PC-9 (cell line): Measurements from ENCODE around the gene DSG4. TPM values are rescaled to one million over a fixed set of nuclear protein-coding genes. Genes with fewer than 3 reads are reported as not detected.

ENCODE experiments used
- BruUV-seq: library from RNA; stranded (reverse); fragments of 400-500 nt; replicated peaks from 2 replicates; lab custom pipeline; 2021; lab: Mats Ljungman, UMichigan
- CTCF ChIA-PET: fragments of 300-600 bp; sonication (Branson Sonifier 250); formaldehyde crosslinking; loops from one replicate; lab custom pipeline; 2022; ENCODE audit warnings: antibody characterized with exemption; lab: Charles Lee
- POLR2A ChIA-PET: fragments of 300-600 bp; sonication (Branson Sonifier 250); formaldehyde crosslinking; loops from one replicate; lab custom pipeline; 2022; ENCODE audit warnings: antibody characterized with exemption; ENCODE audit not compliant: unreplicated experiment; lab: Charles Lee
- DNase-seq, 2 experiments: peaks; one replicate each; pipeline versions ENCODE4 v3.0.0 to v3.0.0-alpha.2; 2015 to 2022; ENCODE audit warnings: mixed read lengths in 1 of 2
- H2AFZ ChIP-seq: fragments of 200-600 bp; sonication (generic); 2 replicates; pipeline ENCODE4 v1.8.1; 2017; ENCODE audit warnings: antibody characterized with exemption
- H3F3A ChIP-seq: fragments of 200-600 bp; sonication (generic); 2 replicates; pipeline ENCODE4 v1.8.1; 2017; ENCODE audit warnings: antibody characterized with exemption, mild to moderate bottlenecking, low read depth; ENCODE audit not compliant: insufficient read depth
- H3K27ac ChIP-seq: fragments of 200-600 bp; sonication (generic); 2 replicates; pipeline ENCODE4 v1.6.1; 2016; ENCODE audit warnings: mixed run types
- H3K27me3 ChIP-seq: fragments of 200-600 bp; sonication (generic); 2 replicates; pipeline ENCODE4 v1.6.1; 2016; ENCODE audit warnings: low read depth, mixed run types; ENCODE audit not compliant: insufficient read depth
- H3K36me3 ChIP-seq: fragments of 200-600 bp; sonication (generic); 2 replicates; pipeline ENCODE4 v1.6.1; 2016; ENCODE audit warnings: low read depth, mixed run types
- H3K4me1 ChIP-seq: fragments of 200-600 bp; sonication (generic); replicated peaks from 2 replicates; pipeline ENCODE4 v1.6.1; 2016; ENCODE audit warnings: mixed run types; ENCODE audit not compliant: insufficient read depth
- H3K4me2 ChIP-seq: fragments of 200-600 bp; sonication (generic); 2 replicates; pipeline ENCODE4 v1.6.1; 2017; ENCODE audit warnings: mixed run types
- H3K4me3 ChIP-seq: fragments of 200-600 bp; sonication (generic); 2 replicates; pipeline ENCODE4 v1.6.1; 2016; ENCODE audit warnings: mixed run types
- H3K79me2 ChIP-seq: fragments of 200-600 bp; sonication (generic); 2 replicates; pipeline ENCODE4 v1.6.1; 2017; ENCODE audit warnings: low read depth, mixed run types
- H3K9me2 ChIP-seq: fragments of 200-600 bp; sonication (generic); 2 replicates; pipeline ENCODE4 v1.8.1; 2017; ENCODE audit warnings: mild to moderate bottlenecking; ENCODE audit not compliant: insufficient read depth
- H3K9me3 ChIP-seq: fragments of 200-600 bp; sonication (generic); 2 replicates; pipeline ENCODE4 v1.8.1; 2016; ENCODE audit warnings: low read depth; ENCODE audit not compliant: insufficient read depth
- H4K20me1 ChIP-seq: fragments of 200-600 bp; sonication (generic); 2 replicates; pipeline ENCODE4 v1.8.1; 2017; ENCODE audit not compliant: insufficient read depth
- CTCF ChIP-seq: fragments of 200-600 bp; sonication (generic); conservative IDR thresholded peaks from 2 replicates; pipeline ENCODE4 v1.6.1; 2017; ENCODE audit warnings: mixed run types, antibody characterized with exemption, mild to moderate bottlenecking, moderate library complexity
- EZH2 ChIP-seq: fragments of 200-600 bp; sonication (generic); IDR thresholded peaks from 2 replicates; pipeline ENCODE4 v1.8.0; 2017; ENCODE audit warnings: antibody characterized with exemption, low read depth
- intact Hi-C: fragments of 100-400 bp; cut with micrococcal nuclease; formaldehyde crosslinking; loops from one replicate; pipeline ENCODE4 v1.10.0; 2022; ENCODE audit not compliant: unreplicated experiment
- total RNA-seq: library from RNA; stranded (reverse); gene quantifications from 2 replicates; pipeline ENCODE4 v1.2.3, GENCODE V29; 2021

DSG4 gene
- total RNA-seq, 1 experiment from 2014 or later, result not detected

- peak; percentile 13 to 66 for DNase-seq
Observed at GRCh38 chr18:31419457-31419932, 42.9 kb downstream of the DSG4 start.

GRCh38 chr18:31420032-31420431, 43.5 kb downstream of the DSG4 start:
- Histone ChIP-seq H3K36me3 (no peaks in the 10 kb centered on the region), H3K27ac (0 out of 2 replicates have a peak overlapping the region, but pooled peaks have one; percentile 41), H4K20me1 (no peaks in the 10 kb centered on the region), H3K9me3 (no peaks in the 10 kb centered on the region), H3K4me3 (no peak overlapping the region), H3K27me3 (no peaks in the 10 kb centered on the region), H3K79me2 (no peaks in the 10 kb centered on the region), H3K9me2 (no peaks in the 10 kb centered on the region), H3F3A (peaks cover 6% of the 10 kb centered on the region; the same call in 1 of the 2 replicates), H3K4me2 (peak overlapping the region; percentile 23; the same call in 1 of the 2 replicates), H2AFZ (no peak overlapping the region), H3K4me1 (no peaks in the 10 kb centered on the region)
- no peak for TF ChIP-seq CTCF
- intact Hi-C loops, result no loop called here
- CTCF ChIA-PET, result interaction anchor here (0.5 kb wide), 1 partner anchor 211 kb away, joined by 3 read pairs; no protein-coding TSS in a partner anchor
- no peak for DNase-seq
- BruUV-seq, result no TSS peak
- POLR2A ChIA-PET, result interaction anchor here (0.7 kb wide), 1 partner anchor 211 kb away, joined by 6 read pairs; no protein-coding TSS in a partner anchor

More at GRCh38 chr18:31419457-31419932, 42.9 kb downstream of the DSG4 start:
- no peaks in the 10 kb centered on the region for H3K9me3 ChIP-seq
- intact Hi-C loops, result loop anchor here (10.0 kb wide), 1 partner anchor 445 kb away; no protein-coding TSS in a partner anchor
- no peaks in the 10 kb centered on the region for H4K20me1 ChIP-seq
- H3K27me3 ChIP-seq, result no peaks in the 10 kb centered on the region
- H3K9me2 ChIP-seq, result no peaks in the 10 kb centered on the region
- peak overlapping the region; percentile 23 for H3K4me2 ChIP-seq
- no peak overlapping the region for H3K4me3 ChIP-seq
- H3F3A ChIP-seq, result peaks cover 6% of the 10 kb centered on the region; the same call in 1 of the 2 replicates
- no peak for TF ChIP-seq EZH2
- no peak for TF ChIP-seq CTCF
- ChIA-PET POLR2A (interaction anchor here (0.7 kb wide), 1 partner anchor 210 kb away, joined by 6 read pairs; no protein-coding TSS in a partner anchor), CTCF (interaction anchor here (0.5 kb wide), 1 partner anchor 210 kb away, joined by 3 read pairs; no protein-coding TSS in a partner anchor)
- H2AFZ ChIP-seq, result no peak overlapping the region
- H3K36me3 ChIP-seq, result no peaks in the 10 kb centered on the region
- BruUV-seq, result no TSS peak
- H3K27ac ChIP-seq, result peak overlapping the region; percentile 41; the same call in 1 of the 2 replicates
- H3K4me1 ChIP-seq, result no peaks in the 10 kb centered on the region
- no peaks in the 10 kb centered on the region for H3K79me2 ChIP-seq

GRCh38 chr18:31420524-31420923, 43.9 kb downstream of the DSG4 start:
- Histone ChIP-seq H3K4me2 (no peak overlapping the region), H3K27ac (no peak overlapping the region), H3K79me2 (no peaks in the 10 kb centered on the region), H3K36me3 (no peaks in the 10 kb centered on the region), H3K4me1 (no peaks in the 10 kb centered on the region), H3K9me2 (no peaks in the 10 kb centered on the region), H3K9me3 (no peaks in the 10 kb centered on the region), H2AFZ (no peak overlapping the region), H4K20me1 (no peaks in the 10 kb centered on the region), H3K4me3 (no peak overlapping the region), H3F3A (peaks cover 6% of the 10 kb centered on the region; the same call in 1 of the 2 replicates), H3K27me3 (no peaks in the 10 kb centered on the region)
- POLR2A ChIA-PET, result no interaction called here
- intact Hi-C loops, result no loop called here
- DNase-seq, result no peak
- CTCF ChIA-PET, result no interaction called here
- TF ChIP-seq EZH2 (no peak), CTCF (no peak)
- BruUV-seq, result no TSS peak
